Measurements from ENCODE around the gene RDH14. TPM values are rescaled to one million over a fixed set of nuclear protein-coding genes. Genes with fewer than 3 reads are reported as not detected.
A peak's percentile ranks its signal among the peaks of the same experiment; 100 is the strongest.

Gene RDH14
- total RNA-seq, 1 donor from 2014 or later: 18.7 TPM

GRCh38 chr2:18520451-18521425, 39.7 kb downstream of the RDH14 start:
- Mint-ChIP-seq H3K27me3 (peaks cover 19% of the 10 kb centered on the region), H3K4me1 (no peaks in the 10 kb centered on the region), H3K4me3 (no peak overlapping the region), H3K9me3 (no peaks in the 10 kb centered on the region), H3K27ac (no peak overlapping the region), H3K36me3 (ENCODE audit: low read depth) (no peaks in the 10 kb centered on the region)
- ChIA-PET CTCF (interaction anchor here (0.6 to 3.3 kb wide), 20 partner anchors 8 to 1352 kb away, joined by 3 to 41 read pairs (median 4); no protein-coding TSS in a partner anchor), POLR2A (interaction anchor here (0.5 to 1.7 kb wide), 2 partner anchors 39 to 1464 kb away, joined by 3 read pairs; no protein-coding TSS in a partner anchor)
- intact Hi-C loops (cut with micrococcal nuclease): loop anchor here (1.0 to 5.0 kb wide), 5 partner anchors 230 to 1578 kb away; no protein-coding TSS in a partner anchor
- ATAC-seq (ENCODE audit: low read depth) (peak; percentile 61), DNase-seq (peak; percentile 63)
- peak; percentile 79 for TF ChIP-seq CTCF (IDR thresholded peaks at IDR 0.05)

DNA sequence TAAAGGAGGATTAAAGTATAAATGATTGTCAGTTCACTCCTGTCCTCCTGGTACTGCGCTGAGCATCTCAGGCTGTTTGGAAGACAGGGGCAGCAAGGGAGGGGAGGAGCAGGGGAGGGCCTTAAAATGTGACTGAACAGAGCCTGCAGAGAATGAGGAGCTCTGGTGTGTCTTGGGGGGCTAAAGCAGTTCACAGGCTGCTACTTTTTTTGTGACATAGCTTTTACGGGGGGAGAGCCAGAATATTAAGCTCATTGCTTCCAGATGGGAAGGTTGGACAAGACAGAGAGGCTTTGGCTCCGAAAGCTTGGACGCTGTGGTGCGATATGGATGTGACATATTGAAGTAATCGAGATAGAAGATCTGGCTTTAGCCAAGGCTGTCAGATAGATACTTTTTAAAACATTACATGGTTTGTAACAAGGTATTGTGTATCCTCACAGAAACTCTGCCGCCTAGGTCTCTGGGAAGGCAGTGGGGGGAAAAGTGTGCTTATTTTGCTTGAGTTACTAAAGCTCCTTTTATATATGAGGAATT, 40.5 kb downstream of the RDH14 start:
- intact Hi-C loops (cut with micrococcal nuclease): loop anchor here (1.0 to 5.0 kb wide), 5 partner anchors 230 to 1578 kb away; no protein-coding TSS in a partner anchor
- H3K27me3 Mint-ChIP-seq: peaks cover 24% of the 10 kb centered on the region
- no peak overlapping the region for H3K27ac Mint-ChIP-seq
- H3K4me3 Mint-ChIP-seq: no peak overlapping the region
- POLR2A ChIA-PET: interaction anchor here (1.7 kb wide), 1 partner anchor 39 kb away, joined by 3 read pairs; no protein-coding TSS in a partner anchor
- CTCF ChIA-PET: interaction anchor here (0.6 to 3.3 kb wide), 11 partner anchors 9 to 1352 kb away, joined by 3 to 41 read pairs (median 3); no protein-coding TSS in a partner anchor
- no peaks in the 10 kb centered on the region for H3K9me3 Mint-ChIP-seq
- no peak for ATAC-seq (ENCODE audit: low read depth)
- DNase-seq: no peak
- TF ChIP-seq CTCF (IDR thresholded peaks at IDR 0.05): no peak
- no peaks in the 10 kb centered on the region for H3K4me1 Mint-ChIP-seq
- H3K36me3 Mint-ChIP-seq (ENCODE audit: low read depth): no peaks in the 10 kb centered on the region

- ChIA-PET CTCF (interaction anchor here (1.2 to 1.6 kb wide), 3 partner anchors 19 to 860 kb away, joined by 3 to 5 read pairs (median 3); no protein-coding TSS in a partner anchor), POLR2A (no interaction called here)
- no peak for TF ChIP-seq CTCF (IDR thresholded peaks at IDR 0.05)
- ATAC-seq (ENCODE audit: low read depth) (no peak), DNase-seq (no peak)
- no peaks in the 10 kb centered on the region for H3K9me3 Mint-ChIP-seq
- intact Hi-C loops (cut with micrococcal nuclease): no loop called here
- H3K36me3 Mint-ChIP-seq (ENCODE audit: low read depth): no peaks in the 10 kb centered on the region
- H3K27me3 Mint-ChIP-seq: peaks cover 24% of the 10 kb centered on the region
- H3K27ac Mint-ChIP-seq: no peak overlapping the region
- no peak overlapping the region for H3K4me3 Mint-ChIP-seq
- H3K4me1 Mint-ChIP-seq: no peaks in the 10 kb centered on the region
Measured at GRCh38 chr2:18518116-18519111, 42.0 kb downstream of the RDH14 start.

DNA sequence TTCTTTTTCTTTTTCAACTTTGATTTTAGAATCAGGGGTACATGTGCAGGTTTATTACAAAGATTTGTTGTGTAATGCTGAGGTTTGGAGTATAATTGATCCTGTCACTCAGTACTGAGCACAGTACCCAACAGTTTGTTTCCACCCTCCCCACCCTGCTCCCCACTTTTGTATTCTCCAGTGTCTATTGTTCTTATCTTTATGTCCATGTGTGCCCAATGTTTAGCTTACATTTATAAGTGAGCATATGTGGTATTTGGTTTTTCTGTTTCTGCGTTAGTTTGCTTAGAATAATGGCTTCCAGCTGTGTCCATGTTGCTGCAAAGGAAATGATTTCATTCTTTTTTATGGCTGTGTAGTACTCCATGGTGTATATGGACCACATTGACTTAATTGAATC, 43.1 kb downstream of the RDH14 start:
- Mint-ChIP-seq H3K27ac (no peak overlapping the region), H3K4me3 (no peak overlapping the region), H3K27me3 (peaks cover 24% of the 10 kb centered on the region), H3K9me3 (no peaks in the 10 kb centered on the region), H3K4me1 (no peaks in the 10 kb centered on the region), H3K36me3 (ENCODE audit: low read depth) (no peaks in the 10 kb centered on the region)
- DNase-seq (no peak), ATAC-seq (ENCODE audit: low read depth) (no peak)
- POLR2A ChIA-PET: no interaction called here
- intact Hi-C loops (cut with micrococcal nuclease): no loop called here
- no peak for TF ChIP-seq CTCF (IDR thresholded peaks at IDR 0.05)
- CTCF ChIA-PET: interaction anchor here (1.1 to 1.5 kb wide), 3 partner anchors 9 to 1347 kb away, joined by 3 to 4 read pairs (median 4); no protein-coding TSS in a partner anchor
